HFF-Myc (cell line): ENCODE measurements around the gene CCT4.
"Not testable (repeated sequence)": the region's sequence is repeated elsewhere in the genome, so short reads cannot be mapped to it uniquely, and the experiment has no call there.

ENCODE experiments used
- DNase-seq: peaks from one replicate; pipeline ENCODE4 v3.0.0-alpha.2; 2011; ENCODE audit warnings: low read depth; ENCODE audit errors: extremely low read depth
- H3K4me3 ChIP-seq: replicated peaks from 2 replicates; pipeline ENCODE4 v1.5.1; 2011; ENCODE audit warnings: low read depth, mild to moderate bottlenecking, control low read depth, low read length
- TF ChIP-seq, protein P1 (sequence below): IDR thresholded peaks from 2 replicates; pipeline ENCODE4 v1.5.1; 2012; ENCODE audit warnings: mild to moderate bottlenecking, low read depth, low read length, control low read depth; ENCODE audit errors: missing control alignments

Gene CCT4

GRCh38 chr2:61882850-61883249, 5.6 kb downstream of the CCT4 start:
- TF ChIP-seq, protein P1, sequence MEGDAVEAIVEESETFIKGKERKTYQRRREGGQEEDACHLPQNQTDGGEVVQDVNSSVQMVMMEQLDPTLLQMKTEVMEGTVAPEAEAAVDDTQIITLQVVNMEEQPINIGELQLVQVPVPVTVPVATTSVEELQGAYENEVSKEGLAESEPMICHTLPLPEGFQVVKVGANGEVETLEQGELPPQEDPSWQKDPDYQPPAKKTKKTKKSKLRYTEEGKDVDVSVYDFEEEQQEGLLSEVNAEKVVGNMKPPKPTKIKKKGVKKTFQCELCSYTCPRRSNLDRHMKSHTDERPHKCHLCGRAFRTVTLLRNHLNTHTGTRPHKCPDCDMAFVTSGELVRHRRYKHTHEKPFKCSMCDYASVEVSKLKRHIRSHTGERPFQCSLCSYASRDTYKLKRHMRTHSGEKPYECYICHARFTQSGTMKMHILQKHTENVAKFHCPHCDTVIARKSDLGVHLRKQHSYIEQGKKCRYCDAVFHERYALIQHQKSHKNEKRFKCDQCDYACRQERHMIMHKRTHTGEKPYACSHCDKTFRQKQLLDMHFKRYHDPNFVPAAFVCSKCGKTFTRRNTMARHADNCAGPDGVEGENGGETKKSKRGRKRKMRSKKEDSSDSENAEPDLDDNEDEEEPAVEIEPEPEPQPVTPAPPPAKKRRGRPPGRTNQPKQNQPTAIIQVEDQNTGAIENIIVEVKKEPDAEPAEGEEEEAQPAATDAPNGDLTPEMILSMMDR = no peak
- no peak overlapping the region for H3K4me3 ChIP-seq

GRCh38 chr2:61879351-61879750, 9.1 kb downstream of the CCT4 start:
- not testable (repeated sequence) for DNase-seq, H3K4me3 ChIP-seq

More at GRCh38 chr2:61882850-61883249, 5.6 kb downstream of the CCT4 start:
- no peak for DNase-seq

DNA sequence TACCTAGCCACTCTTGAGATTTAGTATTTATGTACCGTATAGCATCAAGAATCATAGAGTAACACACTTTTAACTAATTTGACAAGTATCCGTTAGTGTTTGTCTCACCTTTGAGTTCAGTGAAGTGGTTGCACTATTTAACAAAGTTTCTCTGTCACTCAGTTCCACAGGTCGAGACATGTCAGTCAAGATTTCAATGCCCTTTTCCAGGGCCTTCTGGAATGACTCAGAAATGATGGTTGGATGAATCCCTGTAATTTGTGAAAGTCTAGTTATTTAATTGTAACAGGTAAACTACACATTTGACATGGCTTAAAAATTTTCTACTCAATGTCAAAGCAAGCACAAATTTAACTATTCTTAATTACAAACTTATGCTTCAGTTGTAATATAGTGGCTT, 9.7 kb downstream of the CCT4 start:
- DNase-seq = no peak
- TF ChIP-seq, protein P1 = no peak

GRCh38 chr2:61877571-61878245, 10.7 kb downstream of the CCT4 start:
- TF ChIP-seq, protein P1 = no peak
- DNase-seq = no peak
- no peak overlapping the region for H3K4me3 ChIP-seq

More for the DNA sequence above, 9.7 kb downstream of the CCT4 start:
- H3K4me3 ChIP-seq = no peak overlapping the region

- TF ChIP-seq, protein P1 = no peak
- DNase-seq = no peak
- H3K4me3 ChIP-seq = no peak overlapping the region
Observed at GRCh38 chr2:61876400-61876799, 12.1 kb downstream of the CCT4 start.

DNA sequence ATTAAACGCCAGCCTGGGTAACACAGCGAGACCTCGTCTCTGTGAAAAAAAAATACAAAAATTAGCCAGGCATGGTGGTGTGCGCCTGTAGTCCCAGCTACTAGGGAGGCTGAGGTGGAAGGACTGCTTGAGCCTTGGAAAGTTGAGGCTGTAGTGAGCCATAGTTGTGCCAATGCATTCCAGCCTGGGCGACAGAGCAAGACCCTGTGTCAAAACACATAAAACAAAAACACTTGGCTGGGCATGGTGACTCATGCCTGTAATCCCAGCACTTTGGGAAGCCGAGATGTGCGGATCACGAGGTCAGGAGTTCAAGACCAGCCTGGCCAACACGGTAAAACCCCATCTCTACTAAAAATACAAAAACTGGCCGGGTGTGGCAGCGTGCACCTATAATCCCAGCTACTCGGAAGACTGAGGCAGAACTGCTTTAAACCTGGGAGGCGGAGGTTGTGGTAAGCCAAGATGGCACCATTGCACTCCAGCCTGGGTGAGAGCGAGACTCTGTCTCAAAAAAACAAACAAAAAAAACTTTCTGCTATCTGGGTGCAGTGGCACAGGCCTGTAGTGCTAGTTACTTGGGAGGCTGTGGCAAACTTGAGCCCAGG, 21.9 kb downstream of the CCT4 start:
- DNase-seq, H3K4me3 ChIP-seq: not testable (repeated sequence)

DNA sequence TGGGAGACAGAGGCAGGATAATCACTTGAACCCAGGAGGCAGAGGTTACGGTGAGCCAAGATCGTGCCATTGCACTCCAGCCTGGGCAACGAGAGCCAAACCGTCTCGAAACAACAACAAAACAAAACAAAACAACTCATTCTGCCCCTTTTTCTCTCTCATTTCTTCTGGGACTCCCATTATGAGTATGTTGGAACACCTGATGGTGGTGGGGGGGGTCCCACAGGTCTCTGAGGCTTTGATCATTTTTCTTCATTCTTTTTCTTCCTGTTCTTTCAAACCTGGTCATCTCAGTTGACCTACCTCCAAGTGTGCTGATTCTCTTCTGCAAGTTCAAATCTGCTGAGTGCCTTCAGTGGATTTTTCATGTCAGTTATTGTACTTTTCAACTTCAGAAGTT, 26.4 kb downstream of the CCT4 start:
- H3K4me3 ChIP-seq = no peak overlapping the region
- no peak for DNase-seq

More for the DNA sequence above, 26.4 kb downstream of the CCT4 start:
- TF ChIP-seq, protein P1 = no peak
